DND-41 (cell line): ENCODE measurements around the gene PNMA3.
"Not testable (repeated sequence)": the region's sequence is repeated elsewhere in the genome, so short reads cannot be mapped to it uniquely, and the experiment has no call there.

Source experiments
- CTCF ChIP-seq: IDR thresholded peaks from 2 replicates; pipeline ENCODE4 v1.5.1; 2012; ENCODE audit warnings: borderline replicate concordance, low read length, moderate library complexity, mild to moderate bottlenecking; ENCODE audit not compliant: poor library complexity, severe bottlenecking; ENCODE audit errors: extremely low read depth
- EZH2 ChIP-seq: IDR thresholded peaks from 3 replicates; pipeline ENCODE4 v1.6.1; 2012; ENCODE audit warnings: borderline replicate concordance, low read depth, mild to moderate bottlenecking, moderate library complexity, low read length, inconsistent platforms; ENCODE audit not compliant: severe bottlenecking

GRCh38 chrX:153028487-153028886 lies 27.8 kb upstream of the PNMA3 start:
- not testable (repeated sequence) for TF ChIP-seq CTCF, EZH2
